Suprapubic skin (tissue), 3 donors: ENCODE data around the gene EIF4G2.

Experiments
- EP300 ChIP-seq: sonication (generic); formaldehyde crosslinking; IDR thresholded peaks from one replicate; pipeline ENCODE4 v1.6.1; 2017; ENCODE audit warnings: antibody characterized with exemption
- POLR2A ChIP-seq, 2 donors: fragments of 450-650 bp; IDR thresholded peaks; one replicate each; pipeline ENCODE4 v1.6.1; 2017; ENCODE audit warnings: antibody characterized with exemption in 2 of 2, mild to moderate bottlenecking in 2 of 2, moderate library complexity in 2 of 2
- TF ChIP-seq, protein P1 (sequence below), 2 donors: fragments of 200-600 bp in 1 of 2; fragments of 450-650 bp in 1 of 2; sonication (generic) in 1 of 2; IDR thresholded peaks; one replicate each; pipeline ENCODE4 v1.5.1; 2016 to 2019; ENCODE audit warnings: antibody characterized with exemption in 2 of 2, mild to moderate bottlenecking in 1 of 2, moderate library complexity in 1 of 2

DNA sequence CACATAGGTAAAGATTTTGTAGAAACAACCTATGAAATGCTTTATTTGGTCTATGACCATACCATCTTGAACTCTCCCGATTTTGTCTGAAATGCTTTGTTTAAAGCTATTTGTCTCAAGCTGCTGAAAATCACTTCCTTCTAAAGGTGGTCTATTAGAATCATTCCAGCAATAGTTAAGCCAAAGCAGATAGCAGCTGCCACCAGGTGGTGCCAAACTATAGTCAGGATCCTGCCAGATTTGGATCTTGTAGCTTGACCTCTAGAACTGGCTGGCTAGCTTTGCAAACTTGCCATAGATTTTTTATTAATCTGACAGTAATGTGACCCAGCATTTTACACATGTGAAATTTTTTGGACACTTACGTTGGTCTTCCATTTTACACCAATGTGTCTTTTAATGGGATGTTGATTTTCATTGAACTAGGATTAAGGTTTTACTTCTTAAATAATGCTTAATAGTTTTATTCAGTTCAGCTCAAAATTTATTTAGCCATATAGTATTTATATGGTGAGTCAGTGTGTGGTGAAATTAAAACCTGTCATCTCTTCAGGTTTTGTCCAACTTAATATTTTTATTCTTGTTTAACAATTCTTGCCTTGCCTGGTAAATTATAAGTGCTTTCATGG, 38.0 kb downstream of the EIF4G2 start:
- TF ChIP-seq, protein P1, sequence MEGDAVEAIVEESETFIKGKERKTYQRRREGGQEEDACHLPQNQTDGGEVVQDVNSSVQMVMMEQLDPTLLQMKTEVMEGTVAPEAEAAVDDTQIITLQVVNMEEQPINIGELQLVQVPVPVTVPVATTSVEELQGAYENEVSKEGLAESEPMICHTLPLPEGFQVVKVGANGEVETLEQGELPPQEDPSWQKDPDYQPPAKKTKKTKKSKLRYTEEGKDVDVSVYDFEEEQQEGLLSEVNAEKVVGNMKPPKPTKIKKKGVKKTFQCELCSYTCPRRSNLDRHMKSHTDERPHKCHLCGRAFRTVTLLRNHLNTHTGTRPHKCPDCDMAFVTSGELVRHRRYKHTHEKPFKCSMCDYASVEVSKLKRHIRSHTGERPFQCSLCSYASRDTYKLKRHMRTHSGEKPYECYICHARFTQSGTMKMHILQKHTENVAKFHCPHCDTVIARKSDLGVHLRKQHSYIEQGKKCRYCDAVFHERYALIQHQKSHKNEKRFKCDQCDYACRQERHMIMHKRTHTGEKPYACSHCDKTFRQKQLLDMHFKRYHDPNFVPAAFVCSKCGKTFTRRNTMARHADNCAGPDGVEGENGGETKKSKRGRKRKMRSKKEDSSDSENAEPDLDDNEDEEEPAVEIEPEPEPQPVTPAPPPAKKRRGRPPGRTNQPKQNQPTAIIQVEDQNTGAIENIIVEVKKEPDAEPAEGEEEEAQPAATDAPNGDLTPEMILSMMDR (IDR thresholded peaks at IDR 0.05): peak; percentile 29 to 58
- TF ChIP-seq POLR2A (IDR thresholded peaks at IDR 0.05): no peak
- no peak for TF ChIP-seq EP300
